Measurements from ENCODE around the gene RASSF6. TPM values are rescaled to one million over a fixed set of nuclear protein-coding genes. Genes with fewer than 3 reads are reported as not detected.
"Not testable (repeated sequence)": the region's sequence is repeated elsewhere in the genome, so short reads cannot be mapped to it uniquely, and the experiment has no call there.

Gene RASSF6, protein sequence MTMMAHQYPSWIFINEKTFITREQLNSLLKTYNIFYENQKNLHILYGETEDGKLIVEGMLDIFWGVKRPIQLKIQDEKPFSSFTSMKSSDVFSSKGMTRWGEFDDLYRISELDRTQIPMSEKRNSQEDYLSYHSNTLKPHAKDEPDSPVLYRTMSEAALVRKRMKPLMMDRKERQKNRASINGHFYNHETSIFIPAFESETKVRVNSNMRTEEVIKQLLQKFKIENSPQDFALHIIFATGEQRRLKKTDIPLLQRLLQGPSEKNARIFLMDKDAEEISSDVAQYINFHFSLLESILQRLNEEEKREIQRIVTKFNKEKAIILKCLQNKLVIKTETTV
- total RNA-seq = under 1 TPM in 1 of 2 donors, not detected in 1; 0.09 TPM

DNA sequence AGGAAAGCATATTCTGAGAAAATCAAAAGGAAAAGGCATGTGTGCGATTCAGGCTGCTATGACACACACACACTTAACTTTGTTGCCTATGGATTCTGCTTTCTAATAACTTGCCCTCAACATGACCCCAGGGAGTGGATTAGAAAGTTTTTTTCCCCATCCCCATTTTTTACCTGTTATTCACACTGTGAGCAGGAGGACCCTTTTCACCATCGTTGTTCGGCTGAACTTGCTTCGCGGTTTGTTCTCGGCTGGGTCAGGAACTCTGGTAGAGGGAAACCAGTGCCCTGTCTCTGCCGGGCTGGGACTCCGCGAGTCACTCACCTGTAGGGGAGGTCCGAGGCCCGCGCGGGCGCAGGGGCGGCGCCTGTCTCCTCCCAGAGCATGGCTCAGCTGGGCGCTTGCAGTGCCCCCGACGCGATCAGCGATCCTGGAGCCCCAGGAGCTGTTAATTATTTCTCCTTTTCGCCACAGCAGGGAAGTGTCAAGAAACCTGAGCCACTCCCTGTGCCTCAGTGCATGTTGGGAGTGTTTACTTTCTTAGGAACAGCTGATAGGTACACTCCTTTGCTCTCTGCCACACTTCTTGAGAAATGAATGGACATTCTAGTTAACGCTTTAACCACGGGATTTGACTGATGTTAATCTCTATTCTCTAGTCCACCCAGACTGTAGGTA lies at the start of gene RASSF6:
Gene RASSF6, minus strand, starts transcription at position 322 of the 678 bp plus-strand sequence. CDS start 8,641 bp downstream, outside the sequence.
- Mint-ChIP-seq H3K36me3 (ENCODE audit: low read depth) (no peaks in the 10 kb centered on the region), H3K4me1 (peaks cover 9% of the 10 kb centered on the region), H3K27me3 (peaks cover 13% of the 10 kb centered on the region), H3K27ac (no peak within 1 kb of the TSS), H3K9me3 (no peaks in the 10 kb centered on the region), H3K4me3 (peak within 1 kb of the TSS; percentile 59)
- ATAC-seq (replicated peaks) = peak; percentile 86

DNA sequence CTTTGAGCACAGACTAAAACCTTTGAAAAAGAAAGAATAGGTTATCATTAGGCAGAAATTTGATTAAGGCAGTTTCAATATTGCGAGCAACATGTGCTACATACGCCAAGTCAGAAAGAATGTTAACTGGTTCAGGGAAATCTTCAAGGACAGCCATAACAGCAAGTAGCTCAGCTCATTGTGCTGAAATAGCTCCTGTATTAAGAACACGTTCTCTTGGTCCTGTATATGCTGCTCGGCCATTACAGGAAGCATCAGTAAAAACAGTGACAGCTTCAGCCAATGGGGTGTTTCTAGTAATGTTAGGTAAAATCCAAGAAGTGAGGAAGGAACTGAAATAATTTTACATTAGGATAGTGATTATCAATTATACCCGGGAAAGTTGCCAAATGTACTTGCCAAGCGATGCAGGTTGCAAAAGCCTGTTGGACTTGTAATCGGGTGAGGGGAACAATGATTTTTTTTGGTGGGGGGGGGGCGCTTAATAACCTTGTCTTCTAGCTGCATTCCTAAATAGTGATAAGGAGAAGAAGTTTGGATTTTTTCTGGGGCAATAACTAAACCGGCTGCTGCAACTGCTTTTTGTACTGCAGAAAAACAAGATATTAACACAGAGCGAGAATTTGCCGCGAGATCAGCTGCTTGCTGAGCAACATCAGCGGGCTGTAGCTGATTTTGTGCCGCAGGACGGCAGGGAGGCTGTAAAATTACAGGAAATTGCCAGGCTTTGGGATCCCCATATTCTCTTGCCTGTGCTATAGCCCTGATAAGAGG lies 49.4 kb upstream of the RASSF6 start:
- Mint-ChIP-seq H3K27ac (no peak overlapping the region), H3K27me3 (no peaks in the 10 kb centered on the region), H3K9me3 (no peaks in the 10 kb centered on the region), H3K4me1 (no peaks in the 10 kb centered on the region), H3K4me3 (no peak overlapping the region), H3K36me3 (ENCODE audit: low read depth) (no peaks in the 10 kb centered on the region)
- ATAC-seq (replicated peaks) = no peak

- no peak for ATAC-seq (replicated peaks)
- Mint-ChIP-seq H3K4me1 (no peaks in the 10 kb centered on the region), H3K27ac (no peak overlapping the region), H3K27me3 (no peaks in the 10 kb centered on the region), H3K36me3 (ENCODE audit: low read depth) (no peaks in the 10 kb centered on the region), H3K9me3 (no peaks in the 10 kb centered on the region), H3K4me3 (no peak overlapping the region)
These were observed 48.6 kb upstream of the RASSF6 start for GRCh38 chr4:73668782-73669201.

GRCh38 chr4:73665924-73666323 lies 45.7 kb upstream of the RASSF6 start:
- not testable (repeated sequence) for ATAC-seq (replicated peaks); H3K27me3 Mint-ChIP-seq; H3K4me1 Mint-ChIP-seq; H3K27ac Mint-ChIP-seq; H3K9me3 Mint-ChIP-seq; H3K4me3 Mint-ChIP-seq; H3K36me3 Mint-ChIP-seq (ENCODE audit: low read depth)

DNA sequence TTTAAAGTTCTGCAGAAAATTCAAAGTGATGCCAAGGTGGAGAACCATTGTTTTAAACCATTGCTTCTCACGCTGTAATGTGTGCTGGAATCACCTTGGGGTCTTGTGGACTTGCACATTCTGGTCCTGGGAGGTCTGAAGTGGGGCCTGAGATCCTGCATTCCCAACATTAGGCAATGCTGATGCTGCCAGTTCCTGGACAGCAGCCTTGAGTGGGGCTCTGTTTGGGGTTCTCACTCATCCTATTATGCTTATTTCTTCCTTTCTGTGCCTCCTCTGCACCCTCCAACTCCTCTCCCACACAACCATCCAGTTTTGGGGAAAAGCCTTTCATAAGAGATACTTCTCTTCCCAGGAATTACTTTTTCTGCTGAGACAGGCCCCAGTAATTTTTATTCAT lies 44.2 kb upstream of the RASSF6 start:
- Mint-ChIP-seq H3K9me3 (no peaks in the 10 kb centered on the region), H3K4me1 (no peaks in the 10 kb centered on the region), H3K4me3 (no peak overlapping the region), H3K36me3 (ENCODE audit: low read depth) (no peaks in the 10 kb centered on the region), H3K27ac (no peak overlapping the region), H3K27me3 (no peaks in the 10 kb centered on the region)
- ATAC-seq (replicated peaks) = no peak

DNA sequence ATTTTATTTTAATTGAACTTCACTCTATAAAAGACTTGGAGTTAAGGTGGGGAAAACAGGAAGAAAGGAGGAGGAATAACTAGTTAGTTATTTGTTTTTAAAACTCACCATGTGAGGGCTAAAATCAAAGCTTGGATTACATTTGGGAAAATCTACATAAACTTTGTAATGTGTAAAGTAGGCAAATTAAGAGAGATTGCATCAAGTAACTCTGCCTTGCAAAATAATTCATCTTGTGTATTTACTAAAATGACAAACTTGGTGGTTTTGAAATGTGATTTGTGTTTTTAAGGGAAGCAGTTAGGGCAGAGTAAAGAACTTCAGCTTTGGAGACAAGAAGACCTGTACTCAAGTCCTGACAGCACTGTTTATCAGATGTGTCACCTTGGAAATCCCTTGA lies 43.3 kb upstream of the RASSF6 start:
- Mint-ChIP-seq H3K4me1 (no peaks in the 10 kb centered on the region), H3K27me3 (no peaks in the 10 kb centered on the region), H3K27ac (no peak overlapping the region), H3K9me3 (no peaks in the 10 kb centered on the region), H3K36me3 (ENCODE audit: low read depth) (no peaks in the 10 kb centered on the region), H3K4me3 (no peak overlapping the region)
- no peak for ATAC-seq (replicated peaks)

GRCh38 chr4:73662709-73663546 lies 42.7 kb upstream of the RASSF6 start:
- Mint-ChIP-seq H3K4me3 (no peak overlapping the region), H3K27me3 (no peaks in the 10 kb centered on the region), H3K36me3 (ENCODE audit: low read depth) (no peaks in the 10 kb centered on the region), H3K9me3 (no peaks in the 10 kb centered on the region), H3K4me1 (no peaks in the 10 kb centered on the region), H3K27ac (no peak overlapping the region)
- ATAC-seq (replicated peaks) = no peak

DNA sequence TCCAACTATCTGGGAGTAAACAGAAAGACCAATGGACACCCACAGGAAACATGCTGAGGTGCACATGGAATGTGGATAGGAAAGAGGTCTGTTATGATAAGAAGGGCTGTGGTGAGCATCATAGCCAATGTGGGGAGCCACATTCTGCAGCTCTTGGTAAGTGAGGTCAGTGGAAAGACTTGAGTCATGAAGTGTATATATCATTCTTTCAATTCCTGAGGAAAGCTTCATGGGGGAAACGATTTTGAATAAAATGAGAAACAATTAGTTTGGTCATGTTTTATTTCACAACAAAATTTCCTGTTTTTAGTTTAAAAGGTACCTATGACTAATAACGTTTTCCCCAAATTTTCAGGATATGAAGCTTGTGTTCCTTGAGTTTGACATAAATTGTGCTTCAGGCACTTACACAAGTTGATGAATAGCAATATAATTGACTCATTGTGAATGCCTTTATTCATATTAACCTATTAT lies 41.4 kb upstream of the RASSF6 start:
- H3K4me1 Mint-ChIP-seq = no peaks in the 10 kb centered on the region
- H3K4me3 Mint-ChIP-seq = no peak overlapping the region
- no peaks in the 10 kb centered on the region for H3K36me3 Mint-ChIP-seq (ENCODE audit: low read depth)
- no peaks in the 10 kb centered on the region for H3K27me3 Mint-ChIP-seq
- no peaks in the 10 kb centered on the region for H3K9me3 Mint-ChIP-seq
- ATAC-seq (replicated peaks) = peak; percentile 59
- H3K27ac Mint-ChIP-seq = no peak overlapping the region

DNA sequence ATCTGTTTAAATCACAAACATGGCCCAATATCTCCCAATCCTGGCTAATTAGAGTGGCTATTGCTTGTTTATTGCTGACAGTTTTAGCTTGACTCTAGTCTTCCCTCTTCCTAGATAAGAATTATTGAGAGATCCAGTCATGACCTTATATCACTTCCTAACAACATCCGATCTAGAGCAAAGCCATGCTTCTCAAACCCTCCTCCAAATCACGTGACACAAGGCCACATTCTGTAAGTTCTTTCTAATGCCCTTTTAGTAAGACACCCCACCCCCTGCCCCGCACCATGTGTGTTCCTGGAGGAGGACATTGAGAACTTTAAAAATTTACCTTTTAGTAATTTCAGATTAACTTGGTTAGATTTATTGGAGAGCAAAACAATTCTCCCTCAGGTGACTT lies 40.6 kb upstream of the RASSF6 start:
- H3K27me3 Mint-ChIP-seq = no peaks in the 10 kb centered on the region
- H3K4me1 Mint-ChIP-seq = no peaks in the 10 kb centered on the region
- no peak overlapping the region for H3K4me3 Mint-ChIP-seq
- no peak overlapping the region for H3K27ac Mint-ChIP-seq
- H3K36me3 Mint-ChIP-seq (ENCODE audit: low read depth) = no peaks in the 10 kb centered on the region
- ATAC-seq (replicated peaks) = no peak
- H3K9me3 Mint-ChIP-seq = no peaks in the 10 kb centered on the region

DNA sequence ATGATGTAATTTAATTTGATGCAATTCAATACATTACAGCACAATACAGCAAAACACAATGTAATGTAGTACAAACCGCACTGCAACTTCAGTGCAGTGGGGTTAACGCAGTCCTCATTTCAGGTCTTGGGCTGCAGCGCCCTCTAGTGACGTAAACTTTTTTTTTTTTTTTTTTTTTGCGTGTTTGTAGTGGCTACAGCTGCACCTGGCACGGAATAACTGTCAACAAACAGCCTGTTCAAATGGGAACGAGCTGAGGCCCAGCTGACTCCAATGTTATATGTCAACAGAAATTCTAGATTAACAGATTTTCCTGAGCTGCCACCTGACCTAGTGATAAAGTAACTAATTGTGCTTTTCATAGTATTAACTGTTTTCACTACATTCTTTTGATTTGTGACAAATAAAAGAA lies 33.5 kb upstream of the RASSF6 start:
- no peaks in the 10 kb centered on the region for H3K4me1 Mint-ChIP-seq
- H3K4me3 Mint-ChIP-seq = no peak overlapping the region
- no peaks in the 10 kb centered on the region for H3K36me3 Mint-ChIP-seq (ENCODE audit: low read depth)
- peaks cover 5% of the 10 kb centered on the region for H3K27me3 Mint-ChIP-seq
- ATAC-seq (replicated peaks) = no peak
- H3K9me3 Mint-ChIP-seq = no peaks in the 10 kb centered on the region
- H3K27ac Mint-ChIP-seq = no peak overlapping the region

- peaks cover 12% of the 10 kb centered on the region for H3K27me3 Mint-ChIP-seq
- no peak overlapping the region for H3K27ac Mint-ChIP-seq
- H3K4me1 Mint-ChIP-seq = no peaks in the 10 kb centered on the region
These were observed 30.0 kb upstream of the RASSF6 start for GRCh38 chr4:73650250-73650649.

DNA sequence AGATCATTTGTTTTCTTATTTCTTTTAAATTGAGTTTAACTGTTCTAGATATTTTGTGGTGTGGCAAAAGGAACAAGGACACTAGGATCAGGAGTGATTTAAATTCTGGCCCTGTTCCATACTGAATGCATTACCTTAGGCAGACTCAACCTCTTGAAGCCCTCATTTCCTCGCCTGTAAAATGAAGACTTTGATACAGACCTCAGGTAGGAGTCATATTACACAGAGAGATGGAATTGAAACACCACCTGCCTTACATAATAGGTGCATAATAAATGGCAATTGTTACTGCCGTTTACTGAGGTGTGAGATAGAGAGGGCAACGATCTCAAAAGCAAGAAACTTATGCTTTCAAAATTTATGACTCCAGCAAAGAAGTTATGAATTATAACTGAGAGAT lies 28.2 kb upstream of the RASSF6 start:
- Mint-ChIP-seq H3K27ac (no peak overlapping the region), H3K9me3 (peaks cover 4% of the 10 kb centered on the region), H3K27me3 (peaks cover 8% of the 10 kb centered on the region), H3K4me3 (no peak overlapping the region), H3K4me1 (no peaks in the 10 kb centered on the region), H3K36me3 (ENCODE audit: low read depth) (no peaks in the 10 kb centered on the region)
- no peak for ATAC-seq (replicated peaks)

More at GRCh38 chr4:73650250-73650649, 30.0 kb upstream of the RASSF6 start:
- Mint-ChIP-seq H3K4me3 (no peak overlapping the region), H3K9me3 (peaks cover 4% of the 10 kb centered on the region), H3K36me3 (ENCODE audit: low read depth) (no peaks in the 10 kb centered on the region)
- no peak for ATAC-seq (replicated peaks)

DNA sequence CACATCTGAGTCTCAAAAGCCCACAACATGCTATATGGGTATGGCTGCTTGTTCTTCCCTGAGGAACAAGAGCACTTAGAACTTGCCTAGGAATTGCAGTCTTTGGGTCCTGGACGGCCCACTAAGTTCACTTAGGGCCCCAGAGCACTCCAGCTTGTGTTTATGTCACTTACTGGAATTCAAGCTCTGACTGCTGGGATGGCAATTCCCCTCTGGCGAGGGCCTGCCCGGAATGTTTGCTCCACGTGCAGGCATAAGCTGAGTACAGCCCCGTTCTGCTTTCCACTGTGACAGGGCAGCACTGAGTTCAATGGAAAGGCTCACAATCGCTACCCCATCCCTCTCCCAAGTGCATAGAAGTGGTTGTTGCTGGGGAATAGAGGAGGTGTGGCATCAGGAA lies 25.9 kb upstream of the RASSF6 start:
- Mint-ChIP-seq H3K27me3 (peaks cover 8% of the 10 kb centered on the region), H3K27ac (no peak overlapping the region), H3K4me3 (no peak overlapping the region), H3K9me3 (peaks cover 9% of the 10 kb centered on the region), H3K36me3 (ENCODE audit: low read depth) (no peaks in the 10 kb centered on the region), H3K4me1 (no peaks in the 10 kb centered on the region)
- no peak for ATAC-seq (replicated peaks)

Data from activated T-helper 17 cell treated with anti-CD3 and anti-CD28 coated beads, Interleukin-2, amount 50 U/mL, for 72 hours (primary cell).